WTC11 (cell line): ENCODE data around the gene TRMT11. TPM values are rescaled to one million over a fixed set of nuclear protein-coding genes. Genes with fewer than 3 reads are reported as not detected.

ENCODE experiments used
- ATAC-seq: fragments of 200-7000 bp; cut with Tn5 transposase; 2 replicates; pipeline ENCODE4 v1.10.0; 2021; ENCODE audit warnings: mild to moderate bottlenecking, moderate library complexity
- CTCF ChIA-PET: fragments of 300-600 bp; sonication (Branson Sonifier 250); formaldehyde crosslinking; loops from one replicate; lab custom pipeline; 2021; ENCODE audit warnings: antibody characterized with exemption; lab: Charles Lee
- POLR2A ChIA-PET: fragments of 350-600 bp; sonication (Branson Sonifier 250); formaldehyde crosslinking; loops from one replicate; lab custom pipeline; 2021; ENCODE audit warnings: antibody characterized with exemption; lab: Charles Lee
- DNase-seq: peaks from one replicate; pipeline ENCODE4 v3.0.0; 2021; ENCODE audit warnings: low spot score
- H3K27ac Mint-ChIP-seq: 2 replicates; pipeline ENCODE4 v1.8.0; 2021; ENCODE audit warnings: mixed read lengths
- H3K27me3 Mint-ChIP-seq: 2 replicates; pipeline ENCODE4 v1.8.0; 2021; ENCODE audit warnings: low read depth, mild to moderate bottlenecking, moderate library complexity, mixed read lengths
- H3K36me3 Mint-ChIP-seq: 2 replicates; pipeline ENCODE4 v1.8.0; 2021; ENCODE audit warnings: mixed read lengths
- H3K4me1 Mint-ChIP-seq: 2 replicates; pipeline ENCODE4 v1.8.0; 2022; ENCODE audit warnings: mixed read lengths
- H3K4me3 Mint-ChIP-seq: 2 replicates; pipeline ENCODE4 v1.8.0; 2021; ENCODE audit warnings: mild to moderate bottlenecking, moderate library complexity, mixed read lengths
- H3K9me3 Mint-ChIP-seq: 2 replicates; pipeline ENCODE4 v1.8.0; 2021; ENCODE audit warnings: mixed read lengths
- AFF4 ChIP-seq: sonication (generic); formaldehyde crosslinking; IDR thresholded peaks from 2 replicates; pipeline ENCODE4 v1.8.1; 2023; ENCODE audit warnings: mild to moderate bottlenecking, missing genetic modification reagents, borderline replicate concordance
- ATF2 ChIP-seq: sonication (generic); formaldehyde crosslinking; IDR thresholded peaks from 2 replicates; pipeline ENCODE4 v1.8.1; 2022; ENCODE audit warnings: low read depth, missing genetic modification reagents, borderline replicate concordance
- CREM ChIP-seq: sonication (generic); formaldehyde crosslinking; IDR thresholded peaks from 2 replicates; pipeline ENCODE4 v1.8.1; 2022; ENCODE audit warnings: mild to moderate bottlenecking, missing genetic modification reagents, moderate library complexity
- ELF4 ChIP-seq: sonication (generic); formaldehyde crosslinking; IDR thresholded peaks from 2 replicates; pipeline ENCODE4 v1.8.1; 2022; ENCODE audit warnings: low read depth, mild to moderate bottlenecking, moderate library complexity, missing genetic modification reagents
- ERG ChIP-seq: fragments of 250-450 bp; sonication (Bioruptor Pico); IDR thresholded peaks from 2 replicates; pipeline ENCODE4 v1.8.0; 2021; ENCODE audit warnings: mild to moderate bottlenecking
- ESRRA ChIP-seq: sonication (generic); formaldehyde crosslinking; IDR thresholded peaks from 2 replicates; pipeline ENCODE4 v1.8.1; 2022; ENCODE audit warnings: mild to moderate bottlenecking, missing genetic modification reagents, borderline replicate concordance
- MXD4 ChIP-seq: fragments of 250-450 bp; sonication (Bioruptor Pico); IDR thresholded peaks from 2 replicates; pipeline ENCODE4 v1.8.0; 2021; ENCODE audit warnings: mild to moderate bottlenecking, moderate library complexity, borderline replicate concordance
- PRRX2 ChIP-seq: fragments of 250-450 bp; sonication (Bioruptor Pico); IDR thresholded peaks from 2 replicates; pipeline ENCODE4 v1.8.0; 2021; ENCODE audit warnings: mild to moderate bottlenecking
- SOX15 ChIP-seq: fragments of 250-450 bp; sonication (Bioruptor Pico); IDR thresholded peaks from 2 replicates; pipeline ENCODE4 v1.9.0; 2021; ENCODE audit warnings: mild to moderate bottlenecking
- TP53 ChIP-seq: sonication (generic); formaldehyde crosslinking; IDR thresholded peaks from 2 replicates; pipeline ENCODE4 v1.8.1; 2023; ENCODE audit warnings: mild to moderate bottlenecking, missing genetic modification reagents
- USF2 ChIP-seq: sonication (generic); formaldehyde crosslinking; IDR thresholded peaks from 2 replicates; pipeline ENCODE4 v1.8.1; 2023; ENCODE audit warnings: mild to moderate bottlenecking, missing genetic modification reagents, moderate library complexity
- ZNF423 ChIP-seq: fragments of 250-450 bp; sonication (Bioruptor Pico); IDR thresholded peaks from 2 replicates; pipeline ENCODE4 v2.1.2; 2022; ENCODE audit warnings: mild to moderate bottlenecking, moderate library complexity
- total RNA-seq: library from RNA; stranded (reverse); gene quantifications from 3 replicates; pipeline ENCODE4 v1.2.3, GENCODE V29; 2021
- TF ChIP-seq, protein P1 (sequence below): sonication (generic); formaldehyde crosslinking; IDR thresholded peaks from 2 replicates; pipeline ENCODE4 v1.8.1; 2023; ENCODE audit warnings: mild to moderate bottlenecking, moderate library complexity, missing genetic modification reagents
- TF ChIP-seq, protein P2 (sequence below): sonication (generic); formaldehyde crosslinking; IDR thresholded peaks from 2 replicates; pipeline ENCODE4 v1.8.1; 2022; ENCODE audit warnings: mild to moderate bottlenecking, missing genetic modification reagents, moderate library complexity, borderline replicate concordance

The TRMT11 gene
- total RNA-seq, 1 experiment from 2014 or later: 32.3 TPM

DNA sequence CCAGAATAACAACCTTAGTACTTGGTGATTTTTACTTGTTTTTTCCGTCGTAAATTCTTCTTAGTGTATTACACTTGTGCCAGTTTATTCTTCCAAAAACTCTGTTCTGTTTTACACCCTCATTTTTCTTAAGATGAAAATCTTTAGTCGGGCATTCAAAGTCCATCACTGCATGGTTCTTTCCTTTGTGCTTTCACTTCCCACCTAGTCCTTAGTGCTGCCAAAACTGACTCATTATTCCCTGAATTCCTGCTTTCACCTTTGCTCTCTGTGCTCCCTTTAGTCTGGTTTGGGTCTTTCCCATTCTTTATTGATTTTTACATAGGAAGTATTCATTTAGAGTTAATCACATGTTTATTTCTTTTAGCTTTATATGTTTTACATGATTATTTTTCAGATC lies 3.3 kb downstream of the TRMT11 start (continued):
- no peak for TF ChIP-seq AFF4 (CRISPR knock-in tag)

GRCh38 chr6:125991653-125992052 lies 5.3 kb downstream of the TRMT11 start:
- no peak overlapping the region for H3K27ac Mint-ChIP-seq
- TF ChIP-seq CREM (CRISPR knock-in tag) (no peak), ELF4 (CRISPR knock-in tag) (no peak), ZNF423 (CRISPR knock-in tag) (no peak), USF2 (CRISPR knock-in tag) (no peak), PRRX2 (CRISPR knock-in tag) (no peak), ATF2 (CRISPR knock-in tag) (no peak), ESRRA (no peak), SOX15 (CRISPR knock-in tag) (no peak), TP53 (CRISPR knock-in tag) (no peak), MXD4 (no peak)
- TF ChIP-seq, protein P1, sequence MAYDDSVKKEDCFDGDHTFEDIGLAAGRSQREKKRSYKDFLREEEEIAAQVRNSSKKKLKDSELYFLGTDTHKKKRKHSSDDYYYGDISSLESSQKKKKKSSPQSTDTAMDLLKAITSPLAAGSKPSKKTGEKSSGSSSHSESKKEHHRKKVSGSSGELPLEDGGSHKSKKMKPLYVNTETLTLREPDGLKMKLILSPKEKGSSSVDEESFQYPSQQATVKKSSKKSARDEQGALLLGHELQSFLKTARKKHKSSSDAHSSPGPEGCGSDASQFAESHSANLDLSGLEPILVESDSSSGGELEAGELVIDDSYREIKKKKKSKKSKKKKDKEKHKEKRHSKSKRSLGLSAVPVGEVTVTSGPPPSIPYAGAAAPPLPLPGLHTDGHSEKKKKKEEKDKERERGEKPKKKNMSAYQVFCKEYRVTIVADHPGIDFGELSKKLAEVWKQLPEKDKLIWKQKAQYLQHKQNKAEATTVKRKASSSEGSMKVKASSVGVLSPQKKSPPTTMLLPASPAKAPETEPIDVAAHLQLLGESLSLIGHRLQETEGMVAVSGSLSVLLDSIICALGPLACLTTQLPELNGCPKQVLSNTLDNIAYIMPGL: no peak
- CTCF ChIA-PET: interaction anchor here (1.3 kb wide), 1 partner anchor 201 kb away, joined by 3 read pairs; the partner anchor contains the start of gene NCOA7
- POLR2A ChIA-PET: interaction anchor here (0.9 kb wide), 1 partner anchor 70 kb away, joined by 5 read pairs; no protein-coding TSS in a partner anchor
- ATAC-seq (no peak), DNase-seq (no peak)
- peaks cover 3% of the 10 kb centered on the region; the same call in 1 of the 2 replicates for H3K36me3 Mint-ChIP-seq
- H3K27me3 Mint-ChIP-seq: no peaks in the 10 kb centered on the region
- H3K4me1 Mint-ChIP-seq: peaks cover 8% of the 10 kb centered on the region
- no peaks in the 10 kb centered on the region for H3K9me3 Mint-ChIP-seq
- no peak overlapping the region for H3K4me3 Mint-ChIP-seq

DNA sequence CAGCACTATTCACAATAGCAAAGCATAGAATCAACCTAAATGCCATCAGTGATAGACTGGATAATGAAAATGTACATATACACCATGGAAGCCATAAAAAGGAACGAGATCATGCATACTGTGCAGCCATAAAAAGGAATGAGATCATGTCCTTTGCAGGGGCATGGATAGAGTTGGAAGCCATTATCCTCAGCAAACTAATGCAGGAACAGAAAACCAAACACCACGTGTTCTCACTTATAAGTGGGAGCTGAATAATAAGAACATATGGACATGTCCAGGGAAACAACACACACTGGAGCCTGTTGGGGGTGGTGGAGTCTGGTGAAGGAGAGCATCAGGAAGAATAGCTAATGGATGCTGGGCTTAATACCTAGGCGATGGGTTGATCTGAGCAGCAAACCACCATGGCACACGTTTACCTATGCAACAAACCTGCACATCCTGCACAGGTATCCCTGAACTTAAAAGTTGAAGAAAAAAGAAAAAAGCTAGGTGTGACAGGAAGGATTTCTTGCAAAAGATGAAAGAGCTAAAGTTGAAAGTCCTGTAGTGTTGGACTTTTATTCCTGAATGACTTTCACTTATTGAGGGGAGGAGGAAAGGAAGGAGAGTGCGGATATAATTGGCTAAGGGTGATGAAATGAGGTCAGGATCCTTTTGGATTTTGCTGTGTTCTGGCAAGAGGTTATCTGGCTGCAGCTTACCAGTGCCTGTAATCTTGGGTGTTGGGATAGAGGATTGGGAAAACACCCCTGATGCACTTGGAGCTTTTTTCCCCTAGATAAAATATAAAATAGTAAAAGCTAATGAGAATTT lies 8.5 kb downstream of the TRMT11 start:
- ATAC-seq (no peak), DNase-seq (no peak)
- ChIA-PET CTCF (interaction anchor here (0.6 to 2.0 kb wide), 7 partner anchors 8 to 176 kb away, joined by 3 to 18 read pairs (median 5); partner anchors contain the start of gene TRMT11), POLR2A (no interaction called here)
- Mint-ChIP-seq H3K9me3 (no peaks in the 10 kb centered on the region), H3K4me1 (peaks cover 8% of the 10 kb centered on the region), H3K27ac (peak overlapping the region; percentile 42; the same call in 1 of the 2 replicates), H3K4me3 (no peak overlapping the region), H3K36me3 (peaks cover 22% of the 10 kb centered on the region), H3K27me3 (no peaks in the 10 kb centered on the region)
- TF ChIP-seq, protein P2, sequence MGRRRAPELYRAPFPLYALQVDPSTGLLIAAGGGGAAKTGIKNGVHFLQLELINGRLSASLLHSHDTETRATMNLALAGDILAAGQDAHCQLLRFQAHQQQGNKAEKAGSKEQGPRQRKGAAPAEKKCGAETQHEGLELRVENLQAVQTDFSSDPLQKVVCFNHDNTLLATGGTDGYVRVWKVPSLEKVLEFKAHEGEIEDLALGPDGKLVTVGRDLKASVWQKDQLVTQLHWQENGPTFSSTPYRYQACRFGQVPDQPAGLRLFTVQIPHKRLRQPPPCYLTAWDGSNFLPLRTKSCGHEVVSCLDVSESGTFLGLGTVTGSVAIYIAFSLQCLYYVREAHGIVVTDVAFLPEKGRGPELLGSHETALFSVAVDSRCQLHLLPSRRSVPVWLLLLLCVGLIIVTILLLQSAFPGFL (CRISPR knock-in tag): no peak
- no peak for TF ChIP-seq PRRX2 (CRISPR knock-in tag)
- TF ChIP-seq ERG: no peak
